GM21381 (cell line): Measurements from ENCODE around the gene DOHH.

ENCODE experiments used
- ATAC-seq: cut with Tn5 transposase; IDR thresholded peaks from one replicate; pipeline ENCODE4 v1.9.1; 2021; ENCODE audit warnings: mild to moderate bottlenecking, moderate library complexity; ENCODE audit not compliant: unreplicated experiment

Gene DOHH

DNA sequence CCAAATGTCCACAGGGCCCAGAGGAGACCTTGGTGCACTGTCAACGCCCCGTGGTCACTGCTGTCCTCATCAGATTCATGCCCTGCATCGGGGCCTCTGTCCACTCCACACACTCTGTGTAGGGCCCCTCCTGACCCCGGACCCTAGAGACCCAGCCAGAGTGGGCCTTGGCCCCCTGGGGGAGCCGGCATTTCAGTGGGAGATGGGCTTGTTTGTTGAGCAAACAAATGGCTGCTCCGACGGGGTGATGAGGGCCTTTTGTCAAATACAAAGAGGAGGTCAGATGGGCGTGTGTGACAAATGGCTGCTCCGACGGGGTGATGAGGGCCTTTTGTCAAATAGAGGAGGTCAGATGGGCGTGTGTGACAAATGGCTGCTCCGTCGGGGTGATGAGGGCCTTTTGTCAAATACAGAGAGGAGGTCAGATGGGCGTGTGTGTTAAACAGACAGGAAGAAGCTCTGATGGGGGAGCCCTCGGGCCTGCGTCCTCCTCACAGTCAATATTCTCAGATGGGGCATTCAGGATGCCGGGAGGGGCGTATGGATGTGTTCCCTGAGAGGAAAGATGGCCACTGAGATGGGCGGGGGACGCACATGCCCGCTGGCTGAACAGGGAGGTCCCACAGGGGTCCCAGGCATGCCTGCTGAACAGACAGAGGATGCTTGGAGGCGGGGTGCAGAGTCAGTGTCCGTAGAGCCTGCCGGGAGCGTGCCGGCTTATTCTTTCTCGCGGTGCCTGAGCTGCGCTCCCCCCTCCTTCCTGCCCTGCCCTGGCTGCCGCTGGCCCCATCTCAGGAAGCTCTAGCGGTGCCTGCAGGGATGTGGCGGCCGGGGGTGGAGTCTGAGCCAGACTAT, 56.4 kb downstream of the DOHH start:
- no peak for ATAC-seq

DNA sequence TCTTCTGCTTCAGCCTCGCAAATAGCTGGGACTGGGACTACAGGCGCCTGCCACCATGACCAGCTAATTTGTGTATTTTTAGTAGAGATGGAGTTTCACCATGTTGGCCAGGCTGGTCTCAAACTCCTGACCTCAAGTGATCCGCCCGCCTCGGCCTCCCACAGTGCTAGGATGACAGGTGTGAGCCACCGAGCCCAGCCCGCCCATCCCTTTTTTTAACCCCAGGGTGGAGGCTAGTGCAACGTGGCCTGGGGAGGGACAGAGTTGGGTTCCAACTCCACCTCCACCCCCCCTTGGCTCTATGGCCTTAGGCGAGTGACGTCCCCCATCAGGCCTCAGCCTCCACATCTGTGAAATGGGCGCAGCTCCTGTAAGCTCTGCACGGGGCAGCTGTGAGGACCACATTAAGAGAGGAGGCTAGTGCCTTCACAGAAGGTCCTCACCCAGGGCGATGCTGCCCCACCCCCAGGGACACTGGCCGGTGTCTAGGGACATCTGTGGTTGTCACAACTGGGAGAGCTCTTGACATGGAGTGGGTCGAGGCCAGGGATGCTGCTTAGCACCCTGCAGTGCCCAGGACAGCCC, 57.9 kb downstream of the DOHH start:
- no peak for ATAC-seq

DNA sequence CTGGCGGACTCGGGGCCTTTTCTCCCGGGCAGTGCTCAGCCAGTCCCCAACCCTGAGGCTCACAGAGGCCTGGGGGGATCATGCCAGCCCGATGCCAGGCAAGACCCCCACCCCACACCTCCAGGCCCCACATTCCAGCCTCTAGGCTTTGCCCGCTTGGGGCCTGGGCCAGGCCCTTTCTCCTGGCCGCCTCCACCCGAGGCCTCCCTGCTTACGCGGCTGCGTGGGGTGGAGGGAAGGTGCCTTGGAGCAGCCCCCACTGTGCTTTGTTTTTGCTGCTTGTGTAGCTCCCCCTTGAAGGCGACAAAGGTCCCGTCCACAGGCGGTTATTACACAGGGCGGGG, 58.5 kb downstream of the DOHH start:
- ATAC-seq = no peak

DNA sequence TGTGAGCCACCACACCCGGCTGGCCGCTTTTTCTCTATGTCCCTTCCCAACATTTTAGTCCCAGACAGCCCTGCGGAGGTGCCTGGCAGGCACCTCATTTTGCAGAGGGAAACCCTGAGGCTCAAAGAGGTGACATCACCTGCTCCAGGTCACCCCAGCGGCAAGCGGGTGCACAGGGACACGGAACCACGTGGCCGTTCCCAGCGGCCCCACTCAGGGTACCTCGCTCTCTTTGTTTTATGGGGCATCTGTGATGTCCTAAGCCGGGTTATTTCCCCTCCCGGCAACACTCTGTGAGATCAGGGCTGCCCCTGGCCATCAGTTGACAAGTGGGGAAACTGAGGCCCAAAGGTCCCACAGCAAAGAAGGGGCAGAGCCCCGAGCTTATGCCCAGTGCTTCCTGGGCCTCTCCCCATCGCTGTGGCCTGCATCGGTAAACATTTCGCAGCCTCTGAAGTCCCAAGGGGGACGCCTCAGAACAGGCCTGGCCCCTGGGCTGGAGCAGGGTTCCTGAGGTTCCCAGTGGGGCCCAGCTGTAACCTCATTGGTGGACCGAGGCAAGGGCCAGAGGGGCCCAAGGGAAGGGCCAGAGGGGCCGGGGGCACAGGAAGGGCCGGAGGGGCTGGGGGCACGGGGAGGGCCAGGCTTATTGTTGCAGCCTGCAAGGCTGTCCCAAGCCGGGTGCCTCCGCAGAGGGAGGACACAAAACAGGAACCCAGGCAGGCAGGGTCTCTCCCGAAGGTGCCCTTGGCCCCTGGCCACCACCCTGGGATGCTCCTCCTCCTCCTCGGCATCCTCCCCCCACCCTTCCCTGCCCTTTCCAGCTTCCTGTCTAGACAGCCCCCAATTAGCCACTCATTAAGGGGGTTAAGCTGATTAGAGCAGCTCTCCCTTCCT, 59.1 kb downstream of the DOHH start:
- no peak for ATAC-seq
